Lung (tissue), 12 donors: ENCODE data around the gene SLMAP. TPM values are rescaled to one million over a fixed set of nuclear protein-coding genes. Genes with fewer than 3 reads are reported as not detected.

Experiments
- ATAC-seq: fragments of 200-7000 bp; cut with Tn5 transposase; one replicate; pipeline ENCODE4 v1.9.1; 2020; ENCODE audit warnings: moderate number of reproducible peaks; ENCODE audit not compliant: insufficient read depth, low FRiP score
- DNase-seq, 3 donors: peaks; one replicate each; pipeline ENCODE4 v3.0.0-alpha.2; 2013 to 2017
- H3K27ac ChIP-seq, 2 donors: one replicate each; pipeline ENCODE4 v1.5.1; 2013; ENCODE audit warnings: mild to moderate bottlenecking in 2 of 2, moderate library complexity in 2 of 2, control low read depth in 1 of 2, inconsistent platforms in 1 of 2, low read depth in 1 of 2, low read length in 1 of 2
- H3K27me3 ChIP-seq, 3 donors: one replicate each; pipeline ENCODE4 v1.5.1; 2013; ENCODE audit warnings: low read length in 2 of 3; ENCODE audit not compliant: control insufficient read depth in 3 of 3, insufficient read depth in 3 of 3
- H3K36me3 ChIP-seq, 4 donors: one replicate each; pipeline ENCODE4 v1.5.1; 2013; ENCODE audit warnings: low read length in 4 of 4, mild to moderate bottlenecking in 1 of 4, moderate library complexity in 1 of 4; ENCODE audit not compliant: control insufficient read depth in 4 of 4, insufficient read depth in 4 of 4
- H3K4me1 ChIP-seq, 5 donors: one replicate each; pipeline ENCODE4 v1.5.1; 2013; ENCODE audit warnings: low read length in 5 of 5, mild to moderate bottlenecking in 2 of 5, moderate library complexity in 1 of 5; ENCODE audit not compliant: control insufficient read depth in 5 of 5, insufficient read depth in 5 of 5
- H3K4me3 ChIP-seq: one replicate; pipeline ENCODE4 v1.5.1; 2013; ENCODE audit warnings: mild to moderate bottlenecking, control low read depth, moderate library complexity
- H3K9ac ChIP-seq, 2 donors: one replicate each; pipeline ENCODE4 v1.5.1; 2013; ENCODE audit warnings: low read length in 2 of 2, control low read depth in 1 of 2; ENCODE audit not compliant: insufficient read depth in 1 of 2
- H3K9me3 ChIP-seq, 4 donors: one replicate each; pipeline ENCODE4 v1.5.1; 2013; ENCODE audit warnings: low read length in 3 of 4, mild to moderate bottlenecking in 1 of 4, moderate library complexity in 1 of 4; ENCODE audit not compliant: control insufficient read depth in 4 of 4, insufficient read depth in 3 of 4
- WGBS, 2 donors: extraction: QIAGEN DNeasy Blood & Tissue Kit; methylation state at CpG; one replicate each; pipeline ENCODE4 v1.1.7; 2013; 5-methylcytosine and 5-hydroxymethylcytosine counted together
- polyA plus RNA-seq, 2 donors: library from polyadenylated mRNA; stranded (reverse); fragments of 200-250 nt; gene quantifications; one replicate each; pipeline ENCODE4 v1.2.1, GENCODE V29; 2013
- total RNA-seq, 2 donors: library from RNA; depleted of rRNA in 1 of 2; stranded (reverse); fragments of >200 nt in 1 of 2; gene quantifications; one replicate each; pipeline ENCODE4 v1.2.1, GENCODE V29; 2014 to 2021
- TF ChIP-seq, protein P1 (sequence below): IDR thresholded peaks from 2 replicates; pipeline ENCODE4 v1.5.1; 2012; ENCODE audit warnings: mild to moderate bottlenecking; ENCODE audit errors: control extremely low read depth, extremely low read depth
- donor health status: control.
- donor health status: control.
- donor health status: Bipolar disorder and iron deficiency.
- donor health status: healthy.
- donor health status: DM: yes; HTN: yes; CAD: no.

SLMAP gene
- total and polyA plus RNA-seq, 4 donors: 11.4 to 118 (median 47.2) TPM

DNA sequence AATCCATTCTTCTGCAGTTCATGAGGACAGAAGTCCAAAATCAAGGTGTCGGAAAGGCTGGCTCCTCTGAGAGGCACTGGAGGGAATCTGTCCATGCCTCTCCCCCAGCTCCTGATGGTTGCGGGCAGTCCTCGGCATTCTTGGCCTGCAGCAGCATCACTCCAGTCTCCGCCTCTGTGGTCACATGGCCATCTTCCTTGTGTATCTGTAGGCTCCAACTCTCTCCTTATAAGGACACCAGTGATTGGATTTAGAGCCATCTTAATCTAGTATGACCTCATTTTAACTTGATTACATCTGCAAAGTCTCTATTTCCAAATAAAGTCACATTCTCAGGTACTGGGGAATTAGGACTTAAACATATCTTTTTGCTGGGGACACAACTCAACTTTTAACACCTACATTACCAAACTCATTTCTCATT, 196.1 kb downstream of the SLMAP start:
- WGBS, 2 donors: 65 to 91% methylated on average over 4 of the region's 4 CpGs
- Histone ChIP-seq H3K27ac (peak overlapping the region; percentile 17 to 96), H3K36me3 (no peaks in the 10 kb centered on the region), H3K4me3 (no peak overlapping the region), H3K9me3 (no peaks in the 10 kb centered on the region), H3K4me1 (peaks cover 8 to 13% (median 11%) of the 10 kb centered on the region in 5 donors), H3K27me3 (no peaks in the 10 kb centered on the region), H3K9ac (no peak overlapping the region)
- no peak for ATAC-seq
- TF ChIP-seq, protein P1, sequence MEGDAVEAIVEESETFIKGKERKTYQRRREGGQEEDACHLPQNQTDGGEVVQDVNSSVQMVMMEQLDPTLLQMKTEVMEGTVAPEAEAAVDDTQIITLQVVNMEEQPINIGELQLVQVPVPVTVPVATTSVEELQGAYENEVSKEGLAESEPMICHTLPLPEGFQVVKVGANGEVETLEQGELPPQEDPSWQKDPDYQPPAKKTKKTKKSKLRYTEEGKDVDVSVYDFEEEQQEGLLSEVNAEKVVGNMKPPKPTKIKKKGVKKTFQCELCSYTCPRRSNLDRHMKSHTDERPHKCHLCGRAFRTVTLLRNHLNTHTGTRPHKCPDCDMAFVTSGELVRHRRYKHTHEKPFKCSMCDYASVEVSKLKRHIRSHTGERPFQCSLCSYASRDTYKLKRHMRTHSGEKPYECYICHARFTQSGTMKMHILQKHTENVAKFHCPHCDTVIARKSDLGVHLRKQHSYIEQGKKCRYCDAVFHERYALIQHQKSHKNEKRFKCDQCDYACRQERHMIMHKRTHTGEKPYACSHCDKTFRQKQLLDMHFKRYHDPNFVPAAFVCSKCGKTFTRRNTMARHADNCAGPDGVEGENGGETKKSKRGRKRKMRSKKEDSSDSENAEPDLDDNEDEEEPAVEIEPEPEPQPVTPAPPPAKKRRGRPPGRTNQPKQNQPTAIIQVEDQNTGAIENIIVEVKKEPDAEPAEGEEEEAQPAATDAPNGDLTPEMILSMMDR: no peak
- DNase-seq: peak; percentile 54 to 65 (median 55)

- TF ChIP-seq, protein P1: no peak
- ATAC-seq: no peak
- peaks cover 8 to 13% (median 11%) of the 10 kb centered on the region in 5 donors for H3K4me1 ChIP-seq
- H3K27ac ChIP-seq: peak overlapping the region; percentile 17 to 96
- no peak overlapping the region for H3K4me3 ChIP-seq
- no peak for DNase-seq
- no peaks in the 10 kb centered on the region for H3K36me3 ChIP-seq
- no peaks in the 10 kb centered on the region for H3K27me3 ChIP-seq
- no peak overlapping the region for H3K9ac ChIP-seq
- 87 to 93% methylated on average over 5 of the region's 5 CpGs for WGBS, 2 donors
- no peaks in the 10 kb centered on the region for H3K9me3 ChIP-seq
Observed at GRCh38 chr3:57952651-57953050, 196.5 kb downstream of the SLMAP start.

DNA sequence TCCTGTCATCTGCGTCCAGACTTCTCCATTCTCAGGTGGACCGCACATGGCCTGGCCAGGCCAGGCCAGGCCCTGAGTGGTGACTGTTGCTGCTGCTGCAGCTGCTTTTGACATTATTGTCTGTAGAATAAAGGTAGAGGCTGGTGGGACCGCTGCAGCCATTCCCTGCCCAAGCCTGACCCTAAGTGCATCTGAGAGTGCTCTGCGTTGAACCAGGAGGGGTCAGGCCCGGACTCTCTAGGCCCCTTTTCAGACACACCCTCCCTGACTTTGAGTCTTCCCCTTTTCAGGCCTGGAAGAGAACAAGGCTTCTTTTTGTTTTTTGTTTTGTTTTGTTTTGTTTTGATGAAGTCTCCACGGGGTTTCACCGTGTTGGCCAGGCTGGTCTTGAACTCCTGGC, 197.5 kb downstream of the SLMAP start:
- H3K36me3 ChIP-seq: no peaks in the 10 kb centered on the region
- no peak for DNase-seq
- no peak for ATAC-seq
- TF ChIP-seq, protein P1: no peak
- H3K9ac ChIP-seq: no peak overlapping the region
- no peaks in the 10 kb centered on the region for H3K9me3 ChIP-seq
- peaks cover 8 to 13% (median 11%) of the 10 kb centered on the region in 5 donors for H3K4me1 ChIP-seq
- no peak overlapping the region for H3K4me3 ChIP-seq
- WGBS, 2 donors: 84 to 88% methylated on average over 7 of the region's 7 CpGs
- H3K27me3 ChIP-seq: no peaks in the 10 kb centered on the region
- H3K27ac ChIP-seq: peak overlapping the region; percentile 14 to 27
